Cardiac muscle cell (in vitro differentiated cells and primary cell): ENCODE measurements around the gene KDM3B. TPM values are rescaled to one million over a fixed set of nuclear protein-coding genes. Genes with fewer than 3 reads are reported as not detected.
A peak's percentile ranks its signal among the peaks of the same experiment; 100 is the strongest.

Source experiments
- DNase-seq, 2 donors: peaks; one replicate each; pipeline versions ENCODE4 v3.0.0 to v3.0.0-alpha.2; 2010 to 2017; ENCODE audit warnings: low read depth in 1 of 2, low spot score in 1 of 2
- H3K27ac ChIP-seq: fragments of 200-600 bp; sonication (generic); 2 replicates; pipeline ENCODE4 v1.5.1; 2016
- H3K27me3 ChIP-seq: fragments of 200-600 bp; sonication (generic); 2 replicates; pipeline ENCODE4 v1.6.0; 2016; ENCODE audit warnings: control low read depth
- H3K36me3 ChIP-seq: fragments of 200-600 bp; sonication (generic); 2 replicates; pipeline ENCODE4 v1.5.1; 2016; ENCODE audit warnings: control low read depth
- H3K4me1 ChIP-seq: fragments of 200-600 bp; sonication (generic); 2 replicates; pipeline ENCODE4 v1.8.1; 2017; ENCODE audit warnings: low read depth, mild to moderate bottlenecking, mixed run types
- H3K4me3 ChIP-seq: fragments of 200-600 bp; sonication (generic); 2 replicates; pipeline ENCODE4 v1.5.1; 2016; ENCODE audit warnings: mild to moderate bottlenecking
- H3K9me3 ChIP-seq: fragments of 200-600 bp; sonication (generic); 2 replicates; pipeline ENCODE4 v1.5.1; 2017; ENCODE audit warnings: low read depth, mild to moderate bottlenecking, control low read depth
- polyA plus RNA-seq: library from polyadenylated mRNA; unstranded; fragments of >200 nt; fragmentation: Nextera tagmentation; extraction: Ambion mirVana; gene quantifications from 2 replicates; pipeline ENCODE4 v1.2.1, GENCODE V29; 2016
- total RNA-seq: library from RNA; depleted of rRNA; stranded (reverse); fragments of >200 nt; gene quantifications from 2 replicates; pipeline ENCODE4 v1.2.3, GENCODE V29; 2016
- TF ChIP-seq, protein P1 (sequence below): IDR thresholded peaks from 2 replicates; pipeline ENCODE4 v1.5.1; 2012; ENCODE audit warnings: low read depth, mild to moderate bottlenecking, low read length

The KDM3B gene
- total and polyA plus RNA-seq, 2 experiments from 2014 or later = 36.5 to 99.2 TPM

DNA sequence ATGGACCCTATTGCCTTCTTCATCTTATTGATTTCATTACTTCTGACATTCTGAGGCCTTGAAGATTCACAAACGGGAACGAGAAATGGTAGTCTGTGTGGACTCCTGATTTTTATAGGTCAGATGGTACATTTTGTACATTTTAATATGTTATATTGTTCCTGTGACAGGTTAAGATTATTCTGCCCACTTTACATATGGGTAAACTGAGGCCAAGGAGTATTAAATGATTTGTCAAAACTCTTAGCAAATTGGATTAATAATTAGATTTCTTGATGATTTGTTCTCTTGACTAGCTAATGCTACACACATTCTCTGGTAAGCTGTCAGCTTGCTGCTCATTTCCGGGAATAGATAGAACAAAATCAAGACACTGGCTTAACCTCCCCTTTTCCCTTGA is 12.5 kb upstream of the KDM3B start:
- DNase-seq = no peak
- Histone ChIP-seq H3K4me1 (peaks cover 20% of the 10 kb centered on the region), H3K36me3 (peaks cover 24% of the 10 kb centered on the region), H3K9me3 (no peaks in the 10 kb centered on the region), H3K27ac (peak overlapping the region; percentile 100), H3K27me3 (no peaks in the 10 kb centered on the region), H3K4me3 (peak overlapping the region; percentile 79)
- TF ChIP-seq, protein P1, sequence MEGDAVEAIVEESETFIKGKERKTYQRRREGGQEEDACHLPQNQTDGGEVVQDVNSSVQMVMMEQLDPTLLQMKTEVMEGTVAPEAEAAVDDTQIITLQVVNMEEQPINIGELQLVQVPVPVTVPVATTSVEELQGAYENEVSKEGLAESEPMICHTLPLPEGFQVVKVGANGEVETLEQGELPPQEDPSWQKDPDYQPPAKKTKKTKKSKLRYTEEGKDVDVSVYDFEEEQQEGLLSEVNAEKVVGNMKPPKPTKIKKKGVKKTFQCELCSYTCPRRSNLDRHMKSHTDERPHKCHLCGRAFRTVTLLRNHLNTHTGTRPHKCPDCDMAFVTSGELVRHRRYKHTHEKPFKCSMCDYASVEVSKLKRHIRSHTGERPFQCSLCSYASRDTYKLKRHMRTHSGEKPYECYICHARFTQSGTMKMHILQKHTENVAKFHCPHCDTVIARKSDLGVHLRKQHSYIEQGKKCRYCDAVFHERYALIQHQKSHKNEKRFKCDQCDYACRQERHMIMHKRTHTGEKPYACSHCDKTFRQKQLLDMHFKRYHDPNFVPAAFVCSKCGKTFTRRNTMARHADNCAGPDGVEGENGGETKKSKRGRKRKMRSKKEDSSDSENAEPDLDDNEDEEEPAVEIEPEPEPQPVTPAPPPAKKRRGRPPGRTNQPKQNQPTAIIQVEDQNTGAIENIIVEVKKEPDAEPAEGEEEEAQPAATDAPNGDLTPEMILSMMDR = no peak

DNA sequence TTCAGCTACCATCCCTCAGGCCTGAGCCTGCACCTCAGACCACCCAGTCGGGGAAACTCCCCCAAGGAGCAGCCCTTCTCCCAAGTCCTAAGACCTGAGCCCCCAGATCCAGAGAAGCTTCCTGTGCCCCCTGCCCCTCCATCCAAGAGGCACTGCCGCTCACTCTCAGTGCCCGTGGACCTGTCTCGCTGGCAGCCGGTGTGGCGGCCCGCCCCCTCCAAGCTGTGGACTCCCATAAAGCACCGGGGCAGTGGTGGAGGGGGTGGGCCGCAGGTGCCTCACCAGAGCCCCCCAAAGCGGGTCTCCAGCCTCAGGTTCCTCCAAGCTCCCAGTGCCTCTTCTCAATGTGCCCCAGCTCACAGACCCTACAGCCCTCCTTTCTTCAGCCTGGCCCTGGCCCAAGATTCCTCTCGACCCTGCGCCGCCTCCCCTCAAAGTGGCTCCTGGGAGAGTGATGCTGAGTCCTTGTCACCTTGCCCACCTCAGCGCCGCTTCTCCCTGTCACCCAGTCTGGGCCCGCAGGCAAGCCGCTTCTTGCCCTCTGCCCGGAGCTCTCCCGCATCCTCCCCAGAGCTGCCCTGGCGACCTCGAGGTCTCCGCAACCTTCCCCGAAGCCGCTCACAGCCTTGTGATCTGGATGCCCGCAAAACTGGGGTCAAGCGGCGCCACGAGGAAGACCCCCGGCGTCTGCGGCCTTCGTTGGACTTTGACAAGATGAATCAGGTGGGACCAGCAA is 7.4 kb upstream of the KDM3B start:
- TF ChIP-seq, protein P1 = no peak
- Histone ChIP-seq H3K36me3 (peaks cover 48% of the 10 kb centered on the region), H3K27me3 (no peaks in the 10 kb centered on the region), H3K27ac (no peak overlapping the region), H3K9me3 (no peaks in the 10 kb centered on the region), H3K4me3 (no peak overlapping the region), H3K4me1 (peaks cover 8% of the 10 kb centered on the region)
- no peak for DNase-seq

DNA sequence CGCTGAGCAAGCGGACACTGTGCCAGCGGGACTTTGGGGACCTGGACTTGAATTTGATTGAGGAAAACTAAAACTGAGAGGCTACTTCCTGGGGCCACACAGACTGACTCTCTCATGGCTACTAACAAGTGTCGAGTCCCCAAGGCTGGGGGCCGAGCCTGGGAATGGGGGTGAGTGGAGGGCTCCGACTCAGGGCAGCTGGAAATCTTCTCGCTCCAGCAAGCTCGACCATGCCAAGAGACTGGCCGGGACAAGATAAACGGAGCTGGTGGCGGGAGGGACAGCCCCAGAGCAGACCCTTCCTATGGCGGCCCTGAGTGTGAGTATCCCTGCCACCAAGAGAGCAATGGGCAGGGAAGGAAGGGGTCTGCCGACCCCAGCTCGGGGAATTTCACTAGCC is 5.6 kb upstream of the KDM3B start:
- Histone ChIP-seq H3K4me3 (no peak overlapping the region), H3K36me3 (peaks cover 45% of the 10 kb centered on the region), H3K27ac (no peak overlapping the region), H3K9me3 (no peaks in the 10 kb centered on the region), H3K27me3 (no peaks in the 10 kb centered on the region), H3K4me1 (no peaks in the 10 kb centered on the region)
- TF ChIP-seq, protein P1 = no peak
- DNase-seq = no peak

DNA sequence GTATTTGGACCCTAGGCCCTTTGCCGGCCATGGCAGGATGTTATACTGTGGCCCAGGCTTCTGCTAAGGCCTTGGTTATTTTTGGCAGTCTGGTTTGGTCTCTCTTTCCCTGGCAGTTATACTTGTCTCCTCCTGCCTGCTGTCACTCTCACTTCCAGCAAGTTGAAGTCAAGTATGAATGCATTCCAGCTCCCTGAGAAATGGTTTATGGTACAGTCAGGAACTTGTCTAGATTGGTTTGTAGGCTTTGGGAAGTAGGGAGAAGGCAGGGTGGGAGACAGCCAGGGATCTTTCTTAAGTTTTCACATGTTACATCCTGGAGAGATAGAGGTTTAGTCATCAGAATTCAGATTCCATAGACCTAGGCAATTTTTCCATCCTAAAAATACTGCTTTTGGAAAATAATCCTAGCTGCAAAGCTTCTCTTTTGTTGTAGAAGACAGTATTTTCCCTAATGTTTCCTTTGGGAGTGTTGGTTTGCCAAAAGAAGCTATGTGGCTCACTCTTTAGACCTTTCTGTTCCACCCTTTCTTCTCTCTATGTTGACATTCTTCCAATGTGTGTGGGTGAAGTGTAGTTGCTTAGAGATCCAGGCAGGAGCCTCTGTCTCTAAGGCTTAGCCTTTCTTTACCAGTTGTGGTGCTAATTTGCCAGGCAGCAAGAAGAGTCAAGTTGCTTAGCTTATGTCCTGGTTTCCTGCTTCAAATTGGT is 2.5 kb upstream of the KDM3B start:
- Histone ChIP-seq H3K27me3 (no peaks in the 10 kb centered on the region), H3K27ac (peak overlapping the region; percentile 66), H3K36me3 (peaks cover 24% of the 10 kb centered on the region), H3K4me1 (peaks cover 10% of the 10 kb centered on the region), H3K9me3 (no peaks in the 10 kb centered on the region), H3K4me3 (no peak overlapping the region)
- peak in 1 of 2 donors; percentile 21 for DNase-seq
- TF ChIP-seq, protein P1 = no peak

DNA sequence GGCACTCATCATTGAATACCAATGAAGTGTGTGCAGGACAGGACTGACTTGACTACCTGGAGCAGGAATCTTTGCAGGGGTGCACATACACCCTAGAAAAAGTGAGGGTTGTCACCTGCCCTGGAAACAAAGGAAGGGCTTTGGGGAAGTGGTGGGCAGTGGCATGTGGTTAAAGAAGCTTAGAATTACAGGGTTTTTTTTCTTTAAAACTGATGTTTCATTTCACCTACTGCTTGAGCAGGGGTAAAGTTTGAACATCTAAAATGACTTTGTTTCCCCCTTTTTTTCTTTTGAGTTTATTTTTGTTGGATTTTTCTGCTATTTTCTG is 2.0 kb upstream of the KDM3B start:
- Histone ChIP-seq H3K36me3 (peaks cover 19% of the 10 kb centered on the region), H3K27me3 (no peaks in the 10 kb centered on the region), H3K4me1 (peaks cover 15% of the 10 kb centered on the region), H3K9me3 (no peaks in the 10 kb centered on the region), H3K27ac (peak overlapping the region; percentile 66), H3K4me3 (no peak overlapping the region)
- DNase-seq = no peak
- TF ChIP-seq, protein P1 = no peak
